ENCODE results near the gene SPEN. TPM values are rescaled to one million over a fixed set of nuclear protein-coding genes. Genes with fewer than 3 reads are reported as not detected.

Gene SPEN
- total and polyA plus RNA-seq, 9 of the 15 experiments (the other 6 are each of a cell fraction or from before 2014, with no cell fraction given): 5.7 to 87.5 (median 27.2) TPM

- TF ChIP-seq, protein P1, sequence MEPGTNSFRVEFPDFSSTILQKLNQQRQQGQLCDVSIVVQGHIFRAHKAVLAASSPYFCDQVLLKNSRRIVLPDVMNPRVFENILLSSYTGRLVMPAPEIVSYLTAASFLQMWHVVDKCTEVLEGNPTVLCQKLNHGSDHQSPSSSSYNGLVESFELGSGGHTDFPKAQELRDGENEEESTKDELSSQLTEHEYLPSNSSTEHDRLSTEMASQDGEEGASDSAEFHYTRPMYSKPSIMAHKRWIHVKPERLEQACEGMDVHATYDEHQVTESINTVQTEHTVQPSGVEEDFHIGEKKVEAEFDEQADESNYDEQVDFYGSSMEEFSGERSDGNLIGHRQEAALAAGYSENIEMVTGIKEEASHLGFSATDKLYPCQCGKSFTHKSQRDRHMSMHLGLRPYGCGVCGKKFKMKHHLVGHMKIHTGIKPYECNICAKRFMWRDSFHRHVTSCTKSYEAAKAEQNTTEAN (CRISPR knock-in tag; IDR thresholded peaks at IDR 0.05): no peak
- peak; percentile 40; the same call in 1 of the 2 replicates for TF ChIP-seq ZNF707 (CRISPR knock-in tag; conservative IDR thresholded peaks at IDR 0.05)
- TF ChIP-seq HCFC1 (IDR thresholded peaks at IDR 0.05; ENCODE audit: low read depth, low read length): peak; percentile 48
- TF ChIP-seq BCLAF1 (IDR thresholded peaks at IDR 0.05; ENCODE audit: borderline replicate concordance in 1 of 2, control insufficient read depth in 1 of 2, low read depth in 2 of 2, low read length in 1 of 2): no peak
- peak; percentile 95 for TF ChIP-seq POLR2H (tag; IDR thresholded peaks at IDR 0.05; ENCODE audit: low read depth)
- no peak for TF ChIP-seq MAFF (IDR thresholded peaks at IDR 0.05; ENCODE audit: low read length)
- TF ChIP-seq, protein P2, sequence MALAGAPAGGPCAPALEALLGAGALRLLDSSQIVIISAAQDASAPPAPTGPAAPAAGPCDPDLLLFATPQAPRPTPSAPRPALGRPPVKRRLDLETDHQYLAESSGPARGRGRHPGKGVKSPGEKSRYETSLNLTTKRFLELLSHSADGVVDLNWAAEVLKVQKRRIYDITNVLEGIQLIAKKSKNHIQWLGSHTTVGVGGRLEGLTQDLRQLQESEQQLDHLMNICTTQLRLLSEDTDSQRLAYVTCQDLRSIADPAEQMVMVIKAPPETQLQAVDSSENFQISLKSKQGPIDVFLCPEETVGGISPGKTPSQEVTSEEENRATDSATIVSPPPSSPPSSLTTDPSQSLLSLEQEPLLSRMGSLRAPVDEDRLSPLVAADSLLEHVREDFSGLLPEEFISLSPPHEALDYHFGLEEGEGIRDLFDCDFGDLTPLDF (CRISPR knock-in tag; IDR thresholded peaks at IDR 0.05): peak; percentile 76
- TF ChIP-seq ZNF277 (CRISPR knock-in tag; IDR thresholded peaks at IDR 0.05; ENCODE audit: borderline replicate concordance): no peak
- no peak for TF ChIP-seq ZNF24 (IDR thresholded peaks at IDR 0.05)
Measured at GRCh38 chr1:15885701-15886610, 38.4 kb downstream of the SPEN start (continued).

All from K562 (cell line).